ENCODE results near the gene C17orf114.
A peak's percentile ranks its signal among the peaks of the same experiment; 100 is the strongest.

Gene C17orf114

GRCh38 chr17:4833178-4833940 lies 31.2 kb upstream of the C17orf114 start, which contains the start of gene MINK1 (continued):
- TF ChIP-seq MTF1 (CRISPR knock-in tag; IDR thresholded peaks at IDR 0.05) (no peak), ELF3 (CRISPR knock-in tag; IDR thresholded peaks at IDR 0.05) (no peak; the same call in 1 of the 2 replicates), MIER2 (CRISPR knock-in tag; IDR thresholded peaks at IDR 0.05) (no peak), IKZF4 (CRISPR knock-in tag; IDR thresholded peaks at IDR 0.05; ENCODE audit: borderline replicate concordance, low read depth, not compliant biosample characterization) (peak; percentile 58), MYNN (CRISPR knock-in tag; IDR thresholded peaks at IDR 0.05; ENCODE audit: low read depth) (no peak), DR1 (CRISPR knock-in tag; IDR thresholded peaks at IDR 0.05) (no peak), SP5 (CRISPR knock-in tag; IDR thresholded peaks at IDR 0.05; ENCODE audit: borderline replicate concordance, low read depth) (peak; percentile 31; the same call in 1 of the 2 replicates), HNRNPLL (IDR thresholded peaks at IDR 0.05; ENCODE audit: low read depth, low read length, poor library complexity, severe bottlenecking) (peak; percentile 55), DRAP1 (CRISPR knock-in tag; IDR thresholded peaks at IDR 0.05) (0 out of 2 replicates have a peak, but pooled peaks have one; percentile 12), FOXC1 (CRISPR knock-in tag; IDR thresholded peaks at IDR 0.05; ENCODE audit: borderline replicate concordance) (no peak; the same call in 1 of the 2 replicates), ISL2 (CRISPR knock-in tag; IDR thresholded peaks at IDR 0.05) (0 out of 2 replicates have a peak, but pooled peaks have one; percentile 35), ZNF451 (CRISPR knock-in tag; IDR thresholded peaks at IDR 0.05) (peak; percentile 80; the same call in 1 of the 2 replicates), ZUFSP (CRISPR knock-in tag; IDR thresholded peaks at IDR 0.05; ENCODE audit: borderline replicate concordance) (no peak), ZNF639 (CRISPR knock-in tag; conservative IDR thresholded peaks at IDR 0.05) (no peak), HNF1B (CRISPR knock-in tag; IDR thresholded peaks at IDR 0.05) (no peak), SIN3A (IDR thresholded peaks at IDR 0.05; ENCODE audit: borderline replicate concordance, low read depth, low read length) (peak; percentile 21; the same call in 1 of the 2 replicates), ZNF761 (CRISPR knock-in tag; conservative IDR thresholded peaks at IDR 0.05) (no peak; the same call in 1 of the 2 replicates), ZNF784 (CRISPR knock-in tag; IDR thresholded peaks at IDR 0.05; ENCODE audit: borderline replicate concordance) (peak; percentile 52; the same call in 1 of the 2 replicates)
